CD4-positive, alpha-beta memory T cell (primary cell): ENCODE measurements around the gene NUDT16L1. TPM values are rescaled to one million over a fixed set of nuclear protein-coding genes. Genes with fewer than 3 reads are reported as not detected.

Source experiments
- CTCF ChIA-PET: fragments of 350-600 bp; sonication (Branson Sonifier 250); formaldehyde crosslinking; loops from one replicate; lab custom pipeline; 2021; ENCODE audit warnings: inconsistent platforms; ENCODE audit not compliant: partially characterized antibody; lab: Charles Lee
- POLR2A ChIA-PET: fragments of 350-600 bp; sonication (Branson Sonifier 250); formaldehyde crosslinking; loops from one replicate; lab custom pipeline; 2021; ENCODE audit not compliant: partially characterized antibody; lab: Charles Lee
- DNase-seq, 5 donors: peaks; one replicate each; pipeline versions ENCODE4 v3.0.0 to v3.0.0-alpha.2; 2020 to 2022; ENCODE audit warnings: mixed read lengths in 1 of 5
- H3K27ac ChIP-seq: one replicate; pipeline ENCODE4 v1.7.0; 2013; ENCODE audit warnings: low read depth, low read length
- H3K27me3 ChIP-seq: 2 replicates; pipeline ENCODE4 v1.7.0; 2013; ENCODE audit warnings: mild to moderate bottlenecking, low read length, moderate library complexity; ENCODE audit not compliant: insufficient read depth
- H3K36me3 ChIP-seq: 2 replicates; pipeline ENCODE4 v1.7.0; 2013; ENCODE audit warnings: mild to moderate bottlenecking, low read length, moderate library complexity; ENCODE audit not compliant: insufficient read depth
- H3K4me1 ChIP-seq: 2 replicates; pipeline ENCODE4 v1.7.0; 2013; ENCODE audit warnings: mild to moderate bottlenecking, low read length, moderate library complexity; ENCODE audit not compliant: insufficient read depth
- H3K4me3 ChIP-seq, 2 donors: one replicate each; pipeline ENCODE4 v1.7.0; 2013; ENCODE audit warnings: low read length in 2 of 2, mild to moderate bottlenecking in 1 of 2
- H3K9me3 ChIP-seq, 2 donors: one replicate each; pipeline ENCODE4 v1.7.0; 2013; ENCODE audit warnings: low read length in 2 of 2, control low read depth in 1 of 2; ENCODE audit not compliant: control insufficient read depth in 1 of 2
- H3K27ac Mint-ChIP-seq, 7 donors: one replicate each; pipeline ENCODE4 v1.8.0; 2020 to 2021; ENCODE audit warnings: mixed read lengths in 7 of 7, mild to moderate bottlenecking in 6 of 7, inconsistent platforms in 3 of 7, moderate library complexity in 3 of 7
- H3K27me3 Mint-ChIP-seq, 2 donors: one replicate each; pipeline ENCODE4 v1.8.0; 2020 to 2021; ENCODE audit warnings: mixed read lengths in 2 of 2
- H3K36me3 Mint-ChIP-seq, 2 donors: one replicate each; pipeline ENCODE4 v1.8.0; 2020 to 2021; ENCODE audit warnings: mixed read lengths in 2 of 2, inconsistent platforms in 1 of 2, mild to moderate bottlenecking in 1 of 2
- H3K4me1 Mint-ChIP-seq, 4 donors: one replicate each; pipeline ENCODE4 v1.8.0; 2020 to 2021; ENCODE audit warnings: mixed read lengths in 4 of 4, mild to moderate bottlenecking in 1 of 4
- H3K4me3 Mint-ChIP-seq, 8 donors: one replicate each; pipeline ENCODE4 v1.8.0; 2020 to 2021; ENCODE audit warnings: mixed read lengths in 8 of 8, mild to moderate bottlenecking in 7 of 8, moderate library complexity in 6 of 8, inconsistent platforms in 3 of 8
- H3K9me3 Mint-ChIP-seq, 8 donors: one replicate each; pipeline ENCODE4 v1.8.0; 2020 to 2021; ENCODE audit warnings: mixed read lengths in 8 of 8, mild to moderate bottlenecking in 5 of 8, inconsistent platforms in 3 of 8, moderate library complexity in 1 of 8
- intact Hi-C: fragments of 100-400 bp; cut with micrococcal nuclease; formaldehyde crosslinking; loops from one replicate; pipeline ENCODE4 v1.15.1; 2023
- polyA plus RNA-seq, 2 donors: library from polyadenylated mRNA; unstranded; fragments of 300-500 nt; fragmentation: Illumina TruSeq; gene quantifications; one replicate each; pipeline ENCODE4 v1.2.3, GENCODE V29; 2021
- total RNA-seq, 2 experiments: library from RNA; stranded (reverse); gene quantifications; one replicate each; pipeline ENCODE4 v1.2.3, GENCODE V29; 2021

Gene NUDT16L1
- total and polyA plus RNA-seq, 4 experiments from 2014 or later, result 52.4 to 125 (median 66.9) TPM

DNA sequence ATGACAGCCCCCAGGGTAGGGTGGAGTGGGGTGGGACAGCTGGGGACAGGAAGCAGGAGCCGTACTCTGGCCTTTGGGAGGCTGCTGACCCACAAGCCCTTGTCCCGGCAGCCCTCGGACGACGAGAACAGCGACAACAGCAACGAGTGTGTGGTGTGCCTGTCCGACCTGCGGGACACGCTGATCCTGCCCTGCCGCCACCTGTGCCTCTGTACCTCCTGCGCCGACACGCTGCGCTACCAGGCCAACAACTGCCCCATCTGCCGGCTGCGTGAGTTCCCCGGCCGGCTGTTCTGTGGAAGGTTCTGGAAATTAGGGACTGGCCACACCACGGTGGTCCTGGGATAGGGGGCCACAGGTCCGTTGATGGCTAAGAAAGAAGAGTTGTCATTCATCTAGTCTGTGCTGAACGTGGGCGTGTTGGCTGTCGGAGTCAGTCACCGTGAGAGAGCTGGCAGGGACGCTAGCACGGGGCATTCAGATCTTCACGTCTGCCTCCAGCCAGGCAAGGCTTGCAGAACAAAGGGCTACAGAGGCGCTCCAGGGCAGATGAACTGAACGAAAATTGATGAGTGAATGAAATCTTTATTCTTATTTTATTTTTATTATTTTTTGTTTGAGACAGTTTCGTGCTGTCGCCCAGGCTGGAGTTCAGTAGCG lies 19.8 kb upstream of the NUDT16L1 start:
- Mint-ChIP-seq H3K36me3 (peaks cover 4 to 27% of the 10 kb centered on the region in 2 donors), H3K4me1 (peaks cover 15 to 29% (median 24%) of the 10 kb centered on the region in 4 donors), H3K4me3 (no peak overlapping the region), H3K27ac (peak overlapping the region in 2 of 7 donors; percentile 12 to 78), H3K9me3 (no peaks in the 10 kb centered on the region), H3K27me3 (no peaks in the 10 kb centered on the region)
- Histone ChIP-seq H3K9me3 (no peaks in the 10 kb centered on the region), H3K27ac (no peak overlapping the region), H3K4me1 (peaks cover 23% of the 10 kb centered on the region), H3K4me3 (no peak overlapping the region), H3K36me3 (peaks cover 5% of the 10 kb centered on the region), H3K27me3 (no peaks in the 10 kb centered on the region)
- ChIA-PET CTCF (interaction anchor here (1.1 kb wide), 1 partner anchor 9 kb away, joined by 3 read pairs; no protein-coding TSS in a partner anchor), POLR2A (no interaction called here)
- intact Hi-C loops, result no loop called here
- DNase-seq, result no peak

DNA sequence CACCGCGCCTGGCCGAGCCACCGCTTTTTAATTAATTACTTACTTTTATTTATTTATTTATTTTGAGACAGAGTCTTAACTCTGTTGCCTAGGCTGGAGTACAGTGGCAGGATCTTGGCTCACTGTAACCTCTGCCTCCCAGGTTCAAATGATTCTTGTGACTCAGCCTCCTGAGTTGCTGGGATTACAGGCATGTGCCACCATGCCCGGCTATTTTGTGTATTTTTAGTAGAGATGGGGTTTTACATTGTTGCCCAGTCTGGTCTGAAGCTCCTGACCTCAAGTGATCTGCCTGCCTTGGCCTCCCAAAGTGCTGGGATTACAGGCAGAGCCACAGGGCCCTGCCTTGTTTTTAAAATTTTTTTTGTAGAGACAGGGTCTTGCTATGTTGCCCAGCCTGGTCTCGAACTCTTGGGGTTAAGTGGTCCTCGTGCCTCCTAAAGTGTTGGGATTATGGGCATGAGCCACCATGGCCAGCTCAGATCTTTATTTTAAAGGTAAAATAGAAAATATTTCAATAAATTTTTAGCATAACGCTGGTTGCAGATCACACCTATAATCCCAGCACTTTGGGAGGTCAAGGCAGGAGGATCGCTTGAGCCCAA lies 18.3 kb upstream of the NUDT16L1 start:
- POLR2A ChIA-PET, result interaction anchor here (3.1 kb wide), 1 partner anchor 18 kb away, joined by 33 read pairs; the partner anchor contains the start of gene NUDT16L1
- Mint-ChIP-seq H3K36me3 (peaks cover 0 to 22% of the 10 kb centered on the region in 2 donors), H3K27ac (peak overlapping the region in 5 of 7 donors; percentile 95 to 99 (median 98)), H3K4me1 (peaks cover 15 to 29% (median 23%) of the 10 kb centered on the region in 4 donors), H3K27me3 (no peaks in the 10 kb centered on the region), H3K4me3 (peak overlapping the region in 3 of 8 donors; percentile 35 to 87 (median 56)), H3K9me3 (no peaks in the 10 kb centered on the region)
- CTCF ChIA-PET, result interaction anchor here (1.0 to 2.3 kb wide), 2 partner anchors 25 to 41 kb away, joined by 3 to 7 read pairs; no protein-coding TSS in a partner anchor
- H3K4me3 ChIP-seq, result no peak overlapping the region
- no peaks in the 10 kb centered on the region for H3K9me3 ChIP-seq
- intact Hi-C loops, result no loop called here
- H3K27me3 ChIP-seq, result no peaks in the 10 kb centered on the region
- peaks cover 23% of the 10 kb centered on the region for H3K4me1 ChIP-seq
- no peak for DNase-seq
- no peaks in the 10 kb centered on the region for H3K36me3 ChIP-seq
- H3K27ac ChIP-seq, result no peak overlapping the region

- Histone ChIP-seq H3K27me3 (no peaks in the 10 kb centered on the region), H3K4me1 (peaks cover 23% of the 10 kb centered on the region), H3K4me3 (no peak overlapping the region), H3K9me3 (no peaks in the 10 kb centered on the region), H3K36me3 (no peaks in the 10 kb centered on the region), H3K27ac (peak overlapping the region; percentile 65)
- Mint-ChIP-seq H3K36me3 (peaks cover 0 to 25% of the 10 kb centered on the region in 2 donors), H3K27me3 (no peaks in the 10 kb centered on the region), H3K27ac (peak overlapping the region; percentile 95 to 99 (median 98)), H3K9me3 (no peaks in the 10 kb centered on the region), H3K4me3 (peak overlapping the region; percentile 54 to 87 (median 76)), H3K4me1 (peaks cover 15 to 29% (median 23%) of the 10 kb centered on the region in 4 donors)
- intact Hi-C loops, result loop anchor here (1.0 to 2.0 kb wide), 3 partner anchors 12 to 52 kb away; partner anchors contain the start of genes MGRN1 and NUDT16L1
- ChIA-PET POLR2A (interaction anchor here (1.0 to 3.1 kb wide), 5 partner anchors 11 to 59 kb away, joined by 3 to 33 read pairs (median 4); partner anchors contain the start of genes ANKS3, DNAAF8 and NUDT16L1), CTCF (interaction anchor here (1.0 to 2.3 kb wide), 2 partner anchors 26 to 42 kb away, joined by 3 to 7 read pairs; no protein-coding TSS in a partner anchor)
- peak; percentile 72 to 83 (median 80) for DNase-seq
Measured at GRCh38 chr16:4675864-4676786, 17.2 kb upstream of the NUDT16L1 start.

DNA sequence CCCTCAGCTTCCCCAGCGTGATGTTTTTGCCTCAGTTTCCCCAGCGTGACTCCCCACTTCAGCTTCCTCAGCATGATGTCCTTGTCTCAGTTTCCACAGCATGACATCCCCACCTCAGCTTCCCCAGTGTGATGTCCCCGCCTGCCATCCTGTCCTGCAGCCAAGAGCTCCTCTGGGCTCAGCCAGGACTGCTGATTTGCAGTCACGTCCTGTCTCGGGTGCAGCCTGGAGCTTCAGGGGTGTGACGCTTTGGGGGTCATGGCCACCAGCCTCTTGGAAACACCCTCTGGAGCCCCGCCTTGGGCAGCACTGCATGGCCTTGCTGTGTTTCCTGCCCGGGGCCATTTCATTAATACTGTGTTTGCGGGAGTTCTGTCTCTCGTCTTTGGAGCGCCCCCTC lies 16.5 kb upstream of the NUDT16L1 start:
- peaks cover 23% of the 10 kb centered on the region for H3K4me1 ChIP-seq
- H3K9me3 Mint-ChIP-seq, result no peaks in the 10 kb centered on the region
- DNase-seq, result no peak
- H3K36me3 Mint-ChIP-seq, result peaks cover 4 to 23% of the 10 kb centered on the region in 2 donors
- no peaks in the 10 kb centered on the region for H3K9me3 ChIP-seq
- ChIA-PET CTCF (interaction anchor here (2.3 kb wide), 1 partner anchor 27 kb away, joined by 7 read pairs; no protein-coding TSS in a partner anchor), POLR2A (interaction anchor here (0.6 to 3.1 kb wide), 6 partner anchors 12 to 200 kb away, joined by 3 to 33 read pairs (median 4); partner anchors contain the start of genes ANKS3, DNAAF8 and NUDT16L1)
- H3K4me3 Mint-ChIP-seq, result peak overlapping the region; percentile 31 to 87 (median 76)
- peak overlapping the region; percentile 65 for H3K27ac ChIP-seq
- H3K36me3 ChIP-seq, result no peaks in the 10 kb centered on the region
- H3K27me3 Mint-ChIP-seq, result no peaks in the 10 kb centered on the region
- intact Hi-C loops, result loop anchor here (1.0 to 2.0 kb wide), 3 partner anchors 13 to 53 kb away; partner anchors contain the start of genes MGRN1 and NUDT16L1
- peak overlapping the region; percentile 95 to 99 (median 98) for H3K27ac Mint-ChIP-seq
- H3K4me1 Mint-ChIP-seq, result peaks cover 15 to 29% (median 23%) of the 10 kb centered on the region in 4 donors
- no peak overlapping the region for H3K4me3 ChIP-seq
- no peaks in the 10 kb centered on the region for H3K27me3 ChIP-seq

DNA sequence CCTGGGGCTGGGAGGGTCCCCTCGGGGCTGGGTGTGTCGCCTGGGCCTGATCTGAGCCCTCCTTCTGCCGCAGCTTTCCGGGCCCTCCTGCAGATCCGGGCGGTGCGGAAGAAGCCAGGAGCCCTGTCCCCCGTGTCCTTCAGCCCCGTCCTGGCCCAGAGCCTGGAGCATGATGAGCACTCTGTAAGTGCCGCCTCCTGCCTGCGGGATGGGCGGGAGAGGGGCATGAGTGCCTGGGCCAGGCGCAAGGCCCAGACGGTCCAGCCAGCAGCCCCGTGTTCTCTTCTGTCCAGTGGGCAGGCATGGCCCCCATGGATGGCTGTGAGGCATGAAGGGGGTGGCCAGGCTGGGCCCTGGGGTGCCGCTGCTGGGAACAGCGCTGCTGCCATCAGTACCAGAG lies 16.0 kb upstream of the NUDT16L1 start:
- CTCF ChIA-PET, result interaction anchor here (2.3 kb wide), 1 partner anchor 28 kb away, joined by 7 read pairs; no protein-coding TSS in a partner anchor
- peaks cover 4 to 24% of the 10 kb centered on the region in 2 donors for H3K36me3 Mint-ChIP-seq
- no peaks in the 10 kb centered on the region for H3K27me3 Mint-ChIP-seq
- POLR2A ChIA-PET, result interaction anchor here (0.6 to 3.1 kb wide), 5 partner anchors 13 to 200 kb away, joined by 3 to 33 read pairs (median 4); partner anchors contain the start of genes ANKS3, DNAAF8 and NUDT16L1
- H3K36me3 ChIP-seq, result no peaks in the 10 kb centered on the region
- intact Hi-C loops, result loop anchor here (2.0 kb wide), 1 partner anchor 15 kb away; the partner anchor contains the start of gene NUDT16L1
- no peak overlapping the region for H3K27ac ChIP-seq
- H3K9me3 Mint-ChIP-seq, result no peaks in the 10 kb centered on the region
- no peak for DNase-seq
- no peak overlapping the region for H3K4me3 ChIP-seq
- H3K4me1 Mint-ChIP-seq, result peaks cover 15 to 29% (median 23%) of the 10 kb centered on the region in 4 donors
- no peaks in the 10 kb centered on the region for H3K27me3 ChIP-seq
- H3K4me3 Mint-ChIP-seq, result peak overlapping the region in 1 of 8 donors; percentile 24
- H3K9me3 ChIP-seq, result no peaks in the 10 kb centered on the region
- peaks cover 23% of the 10 kb centered on the region for H3K4me1 ChIP-seq
- peak overlapping the region in 3 of 7 donors; percentile 97 to 99 (median 98) for H3K27ac Mint-ChIP-seq

DNA sequence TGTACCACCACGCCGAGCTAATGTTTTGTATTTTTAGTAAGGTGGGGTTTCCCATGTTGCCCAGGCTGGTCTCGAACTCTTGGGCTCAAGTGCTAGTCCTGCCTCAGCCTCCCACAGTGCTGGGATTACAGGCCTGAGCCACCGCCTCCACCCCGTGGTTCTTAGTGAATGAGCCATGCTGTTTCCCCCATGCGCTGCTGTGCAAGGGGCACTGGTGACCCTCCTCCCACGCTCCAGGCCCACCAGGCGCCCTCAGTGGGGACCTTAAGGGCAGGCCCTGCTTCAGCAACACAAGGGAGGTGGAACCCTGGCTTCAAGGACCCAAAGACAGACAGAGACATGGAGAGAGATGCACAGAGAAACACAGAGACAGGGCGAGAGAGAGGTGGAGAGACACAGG lies 15.4 kb upstream of the NUDT16L1 start:
- Histone ChIP-seq H3K9me3 (no peaks in the 10 kb centered on the region), H3K4me3 (no peak overlapping the region), H3K4me1 (peaks cover 23% of the 10 kb centered on the region), H3K27ac (no peak overlapping the region), H3K27me3 (no peaks in the 10 kb centered on the region), H3K36me3 (peaks cover under 1% of the 10 kb centered on the region)
- H3K27me3 Mint-ChIP-seq, result no peaks in the 10 kb centered on the region
- POLR2A ChIA-PET, result interaction anchor here (1.5 to 3.1 kb wide), 2 partner anchors 13 to 15 kb away, joined by 4 to 33 read pairs; partner anchors contain the start of gene NUDT16L1
- H3K4me3 Mint-ChIP-seq, result peak overlapping the region in 2 of 8 donors; percentile 7 to 40
- no peaks in the 10 kb centered on the region for H3K9me3 Mint-ChIP-seq
- CTCF ChIA-PET, result no interaction called here
- intact Hi-C loops, result loop anchor here (2.0 kb wide), 1 partner anchor 15 kb away; the partner anchor contains the start of gene NUDT16L1
- peak overlapping the region; percentile 35 to 92 (median 81) for H3K27ac Mint-ChIP-seq
- DNase-seq, result no peak
- H3K4me1 Mint-ChIP-seq, result peaks cover 15 to 29% (median 23%) of the 10 kb centered on the region in 4 donors
- peaks cover 4 to 24% of the 10 kb centered on the region in 2 donors for H3K36me3 Mint-ChIP-seq
